Parathyroid adenoma (tissue), 2 donors: ENCODE data around the gene VAT1.
A peak's percentile ranks its signal among the peaks of the same experiment; 100 is the strongest.

Experiments
- H2AFZ ChIP-seq: fragments of 300-600 bp; sonication (generic); one replicate; pipeline ENCODE4 v1.7.0; 2017; ENCODE audit warnings: antibody characterized with exemption, mild to moderate bottlenecking
- H3K27ac ChIP-seq: fragments of 300-600 bp; sonication (generic); one replicate; pipeline ENCODE4 v1.7.0; 2017
- H3K27me3 ChIP-seq: fragments of 300-600 bp; sonication (generic); one replicate; pipeline ENCODE4 v1.7.0; 2017; ENCODE audit warnings: low read length; ENCODE audit not compliant: control insufficient read depth, insufficient read depth
- H3K36me3 ChIP-seq: fragments of 300-600 bp; sonication (generic); one replicate; pipeline ENCODE4 v1.7.0; 2017; ENCODE audit warnings: low read length; ENCODE audit not compliant: control insufficient read depth, insufficient read depth
- H3K4me1 ChIP-seq: fragments of 300-600 bp; sonication (generic); one replicate; pipeline ENCODE4 v1.7.0; 2017; ENCODE audit warnings: control low read depth
- H3K4me2 ChIP-seq: fragments of 300-600 bp; sonication (generic); one replicate; pipeline ENCODE4 v1.7.0; 2017; ENCODE audit warnings: low read length
- H3K4me3 ChIP-seq: fragments of 300-600 bp; sonication (generic); one replicate; pipeline ENCODE4 v1.7.0; 2017; ENCODE audit warnings: low read depth, low read length
- H3K79me2 ChIP-seq: fragments of 300-600 bp; sonication (generic); one replicate; pipeline ENCODE4 v1.7.0; 2017; ENCODE audit warnings: control low read depth
- H3K9ac ChIP-seq: fragments of 300-600 bp; sonication (generic); one replicate; pipeline ENCODE4 v1.7.0; 2017; ENCODE audit warnings: mild to moderate bottlenecking
- H3K9me3 ChIP-seq: fragments of 300-600 bp; sonication (generic); one replicate; pipeline ENCODE4 v1.7.0; 2017; ENCODE audit warnings: low read length; ENCODE audit not compliant: control insufficient read depth
- CTCF ChIP-seq: fragments of 300-600 bp; sonication (generic); IDR thresholded peaks from one replicate; pipeline ENCODE4 v1.7.0; 2017; ENCODE audit warnings: antibody characterized with exemption, mild to moderate bottlenecking
- donor health status: primary hyperparathyroidism.

VAT1 gene

GRCh38 chr17:43025290-43025657, 3.1 kb upstream of the VAT1 start:
- H3K4me1 ChIP-seq, result no peaks in the 10 kb centered on the region
- H3K9ac ChIP-seq, result no peak overlapping the region
- H3K27me3 ChIP-seq, result no peaks in the 10 kb centered on the region
- peak overlapping the region; percentile 66 for H3K4me2 ChIP-seq
- H3K27ac ChIP-seq, result peak overlapping the region; percentile 15
- H3K79me2 ChIP-seq, result no peaks in the 10 kb centered on the region
- H3K36me3 ChIP-seq, result no peaks in the 10 kb centered on the region
- peak overlapping the region; percentile 95 for H2AFZ ChIP-seq
- H3K4me3 ChIP-seq, result peak overlapping the region; percentile 46
- no peak for TF ChIP-seq CTCF
- H3K9me3 ChIP-seq, result no peaks in the 10 kb centered on the region

GRCh38 chr17:43024407-43025289, 2.5 kb upstream of the VAT1 start, which contains the start of gene RND2:
TSS of gene RND2 (plus strand) at chr17:43025231. CDS start at chr17:43025348, 117 bp downstream.
- peak within 1 kb of the TSS; percentile 73 for H3K27ac ChIP-seq
- no peaks in the 10 kb centered on the region for H3K9me3 ChIP-seq
- TF ChIP-seq CTCF, result peak; percentile 82
- peak within 1 kb of the TSS; percentile 99 for H3K4me2 ChIP-seq
- H3K4me3 ChIP-seq, result peak within 1 kb of the TSS; percentile 83
- H3K79me2 ChIP-seq, result no peaks in the 10 kb centered on the region
- H2AFZ ChIP-seq, result peak within 1 kb of the TSS; percentile 95
- H3K27me3 ChIP-seq, result no peaks in the 10 kb centered on the region
- H3K9ac ChIP-seq, result no peak within 1 kb of the TSS
- H3K4me1 ChIP-seq, result no peaks in the 10 kb centered on the region
- H3K36me3 ChIP-seq, result no peaks in the 10 kb centered on the region

GRCh38 chr17:43020789-43021740, 1.1 kb downstream of the VAT1 start:
- peaks cover 3% of the 10 kb centered on the region for H3K4me1 ChIP-seq
- TF ChIP-seq CTCF, result no peak
- peak overlapping the region; percentile 83 for H2AFZ ChIP-seq
- H3K79me2 ChIP-seq, result no peaks in the 10 kb centered on the region
- no peak overlapping the region for H3K9ac ChIP-seq
- no peaks in the 10 kb centered on the region for H3K36me3 ChIP-seq
- H3K9me3 ChIP-seq, result no peaks in the 10 kb centered on the region
- peak overlapping the region; percentile 53 for H3K27ac ChIP-seq
- peak overlapping the region; percentile 76 for H3K4me2 ChIP-seq
- H3K27me3 ChIP-seq, result no peaks in the 10 kb centered on the region
- peak overlapping the region; percentile 95 for H3K4me3 ChIP-seq

- Histone ChIP-seq H3K4me2 (no peak overlapping the region), H3K79me2 (no peaks in the 10 kb centered on the region), H3K27me3 (no peaks in the 10 kb centered on the region), H3K9me3 (no peaks in the 10 kb centered on the region), H3K36me3 (no peaks in the 10 kb centered on the region), H3K27ac (peak overlapping the region; percentile 42), H2AFZ (no peak overlapping the region), H3K9ac (no peak overlapping the region), H3K4me3 (no peak overlapping the region), H3K4me1 (peaks cover 3% of the 10 kb centered on the region)
- no peak for TF ChIP-seq CTCF
These were observed 2.1 kb downstream of the VAT1 start for GRCh38 chr17:43020030-43020621.
